ENCODE results near the gene TPRA1. TPM values are rescaled to one million over a fixed set of nuclear protein-coding genes. Genes with fewer than 3 reads are reported as not detected.
"Not testable (repeated sequence)": the region's sequence is repeated elsewhere in the genome, so short reads cannot be mapped to it uniquely, and the experiment has no call there.

The TPRA1 gene
- total and polyA plus RNA-seq, 2 of the 4 experiments (the other 2 are of a cell fraction) = 17.9 to 40.1 TPM

DNA sequence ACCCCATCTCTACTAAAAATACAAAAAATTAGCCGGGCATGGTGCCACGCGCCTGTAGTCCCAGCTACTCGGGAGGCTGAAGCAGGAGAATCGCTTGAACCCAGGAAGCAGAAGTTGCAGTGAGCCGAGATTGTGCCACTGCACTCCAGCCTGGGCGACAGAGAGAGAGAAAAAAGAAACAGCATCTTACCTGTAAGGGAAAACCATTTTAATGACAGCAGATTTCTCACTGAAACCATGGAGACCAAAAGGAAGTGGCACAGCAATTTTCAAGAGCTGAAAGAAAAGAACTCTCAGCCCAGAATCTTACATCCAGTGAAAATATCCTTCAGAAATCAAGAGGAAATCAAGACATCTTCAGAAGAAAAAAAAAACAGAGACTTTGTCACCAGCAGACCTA lies 59.7 kb downstream of the TPRA1 start:
- H2BK20ac ChIP-seq (ENCODE audit: low read depth, low read length); H2AK9ac ChIP-seq (replicated peaks; ENCODE audit: low read depth, low read length, poor library complexity); intact Hi-C loops (cut with micrococcal nuclease); H2AK5ac ChIP-seq (ENCODE audit: low read depth, low read length); H2BK5ac ChIP-seq (ENCODE audit: low read depth, low read length, poor library complexity, severe bottlenecking); H3K9ac ChIP-seq (ENCODE audit: low read depth, low read length); POLR2A ChIA-PET (ENCODE audit: unreplicated experiment); H3K4me2 ChIP-seq (ENCODE audit: low read depth, low read length); BruUV-seq (replicated peaks); H3K36me3 ChIP-seq (ENCODE audit: control insufficient read depth, insufficient read depth, low read length); H3K23ac ChIP-seq (ENCODE audit: low read depth, low read length); H2BK120ac ChIP-seq (ENCODE audit: low read depth, low read length); H3K56ac ChIP-seq (ENCODE audit: extremely low read depth, insufficient read depth, low read length); H3K9me1 ChIP-seq (ENCODE audit: insufficient read depth, low read length); H4K8ac ChIP-seq (ENCODE audit: low read depth in 2 of 2, low read length in 2 of 2); H4K91ac ChIP-seq (ENCODE audit: insufficient read depth, low read depth, low read length); H3K4me3 ChIP-seq (ENCODE audit: insufficient read depth, low read depth, low read length); ATAC-seq (ENCODE audit: low read depth); H4K5ac ChIP-seq (ENCODE audit: low read depth, low read length); H2AFZ ChIP-seq (replicated peaks; ENCODE audit: low read length, poor library complexity); H3K4ac ChIP-seq (ENCODE audit: low read depth, low read length); dilution Hi-C loops (cut with HindIII; ENCODE audit: low sequenced_read_pairs, unreplicated experiment); H3K9me3 ChIP-seq (ENCODE audit: control insufficient read depth, insufficient read depth, low read length); CTCF ChIA-PET; H3K18ac ChIP-seq (ENCODE audit: low read depth, low read length); H3K27ac ChIP-seq (ENCODE audit: insufficient read depth, low read length); H4K20me1 ChIP-seq (ENCODE audit: insufficient read depth, low read length); H3K4me1 ChIP-seq (ENCODE audit: control insufficient read depth, insufficient read depth, low read length); in situ Hi-C loops (cut with MboI; ENCODE audit: low sequenced_read_pairs); DNase-seq; H2BK15ac ChIP-seq (ENCODE audit: low read depth, low read length); H3K79me1 ChIP-seq (ENCODE audit: low read depth in 1 of 2, low read length in 2 of 2); H3K14ac ChIP-seq (replicated peaks; ENCODE audit: low read depth, low read length): not testable (repeated sequence)
- peaks cover 23% of the 10 kb centered on the region for H3K27me3 ChIP-seq (ENCODE audit: control insufficient read depth, insufficient read depth, low read length)
- WGBS, 2 experiments (ENCODE audit: extremely low coverage in 2 of 2, insufficient read length in 1 of 2) = no CpG with 5 or more reads among the region's 7 CpGs
